ENCODE data around the gene UBE2I.

GRCh38 chr16:1262210-1262845 lies 47.1 kb upstream of the UBE2I start:
- TF ChIP-seq POLR2A (IDR thresholded peaks at IDR 0.05) (no peak), CTCF (IDR thresholded peaks at IDR 0.05) (no peak)

All from prostate gland (tissue), 2 donors.